Panc1 (cell line): Measurements from ENCODE around the gene POFUT1. TPM values are rescaled to one million over a fixed set of nuclear protein-coding genes. Genes with fewer than 3 reads are reported as not detected.
A peak's percentile ranks its signal among the peaks of the same experiment; 100 is the strongest.
"Not testable (repeated sequence)": the region's sequence is repeated elsewhere in the genome, so short reads cannot be mapped to it uniquely, and the experiment has no call there.

Source experiments
- ATAC-seq: fragments of 200-7000 bp; cut with Tn5 transposase; 2 replicates; pipeline ENCODE4 v1.9.1; 2020; ENCODE audit warnings: mild to moderate bottlenecking, moderate library complexity
- BruUV-seq: library from RNA; stranded (reverse); fragments of 400-500 nt; replicated peaks from 2 replicates; lab custom pipeline; 2021; lab: Mats Ljungman, UMichigan
- CTCF ChIA-PET: fragments of 300-600 bp; sonication (Branson Sonifier 250); formaldehyde crosslinking; loops from one replicate; lab custom pipeline; 2022; ENCODE audit warnings: antibody characterized with exemption; lab: Charles Lee
- POLR2A ChIA-PET: fragments of 300-600 bp; sonication (Branson Sonifier 250); formaldehyde crosslinking; loops from one replicate; lab custom pipeline; 2022; ENCODE audit warnings: antibody characterized with exemption; lab: Charles Lee
- DNase-seq: peaks from one replicate; pipeline ENCODE4 v3.0.0-alpha.2; 2010; ENCODE audit warnings: low read depth, low spot score
- H3K27ac ChIP-seq: 2 replicates; pipeline ENCODE4 v1.5.1; 2011; ENCODE audit warnings: mild to moderate bottlenecking, low read length, inconsistent platforms
- H3K27me3 ChIP-seq: fragments of 200-500 bp; sonication (Bioruptor generic); 2 replicates; pipeline ENCODE4 v1.6.0; 2014; ENCODE audit warnings: low read length, inconsistent platforms; ENCODE audit not compliant: control insufficient read depth, insufficient read depth
- H3K36me3 ChIP-seq: fragments of 200-500 bp; sonication (Bioruptor generic); 2 replicates; pipeline ENCODE4 v1.5.1; 2014; ENCODE audit warnings: inconsistent platforms, mild to moderate bottlenecking, low read length, moderate library complexity; ENCODE audit not compliant: control insufficient read depth, insufficient read depth
- H3K4me1 ChIP-seq: 2 replicates; pipeline ENCODE4 v1.5.1; 2011; ENCODE audit warnings: inconsistent platforms, mild to moderate bottlenecking, low read length, moderate library complexity; ENCODE audit not compliant: control insufficient read depth, insufficient read depth
- H3K4me3 ChIP-seq, 2 experiments: 2 replicates each; pipeline ENCODE4 v1.5.1; 2011 to 2012; ENCODE audit warnings: low read depth in 2 of 2, low read length in 2 of 2, mild to moderate bottlenecking in 2 of 2, inconsistent platforms in 1 of 2, moderate library complexity in 1 of 2
- H3K9me3 ChIP-seq: fragments of 200-500 bp; sonication (Bioruptor generic); 2 replicates; pipeline ENCODE4 v1.5.1; 2014; ENCODE audit warnings: low read depth, mild to moderate bottlenecking, inconsistent platforms, low read length, moderate library complexity; ENCODE audit not compliant: control insufficient read depth, insufficient read depth
- CTCF ChIP-seq: fragments of 450-650 bp; IDR thresholded peaks from 2 replicates; pipeline ENCODE4 v1.5.1; 2017; ENCODE audit warnings: mild to moderate bottlenecking
- POLR2AphosphoS5 ChIP-seq: IDR thresholded peaks from 2 replicates; pipeline ENCODE4 v1.6.1; 2012; ENCODE audit warnings: mild to moderate bottlenecking, low read depth, low read length, moderate library complexity
- REST ChIP-seq, 2 experiments: IDR thresholded peaks; 2 replicates each; pipeline ENCODE4 v1.6.1; 2011 to 2012; ENCODE audit warnings: low read depth in 2 of 2, control low read depth in 1 of 2, low read length in 1 of 2, mild to moderate bottlenecking in 1 of 2, moderate library complexity in 1 of 2; ENCODE audit not compliant: insufficient read depth in 1 of 2
- SIN3A ChIP-seq: IDR thresholded peaks from 2 replicates; pipeline ENCODE4 v1.6.1; 2012; ENCODE audit warnings: low read depth, mild to moderate bottlenecking, low read length, moderate library complexity, borderline replicate concordance; ENCODE audit not compliant: insufficient read depth
- TCF7L2 ChIP-seq: IDR thresholded peaks from 2 replicates; pipeline ENCODE4 v1.6.1; 2011; ENCODE audit warnings: mild to moderate bottlenecking, low read depth, low read length, inconsistent platforms
- in situ Hi-C: cut with HindIII; loops from 2 replicates; pipeline ENCODE4 v1.10.0; 2016; ENCODE audit warnings: low sequenced_read_pairs, low pct_unique_long_range_greater_than_20kb
- intact Hi-C: fragments of 100-400 bp; cut with micrococcal nuclease; formaldehyde crosslinking; loops from one replicate; pipeline ENCODE4 v1.10.0; 2022; ENCODE audit not compliant: unreplicated experiment
- total RNA-seq: library from RNA; stranded (reverse); gene quantifications from one replicate; pipeline ENCODE4 v1.2.1, GENCODE V29; 2021; ENCODE audit not compliant: unreplicated experiment

POFUT1 gene
- total RNA-seq, 1 experiment from 2014 or later: 138 TPM

GRCh38 chr20:32195581-32195980, 12.1 kb upstream of the POFUT1 start:
- TF ChIP-seq POLR2AphosphoS5 (no peak), REST (IDR thresholded peaks at IDR 0.05; ENCODE audit: insufficient read depth in 1 of 2, low read depth in 2 of 2, low read length in 1 of 2) (no peak), SIN3A (no peak), CTCF (no peak), TCF7L2 (no peak)
- ATAC-seq (no peak), DNase-seq (no peak)
- in situ Hi-C loops: no loop called here
- intact Hi-C loops: loop anchor here (10.0 kb wide), 1 partner anchor 561 kb away; the partner anchor contains the start of gene COX4I2
- H3K27ac ChIP-seq: no peak overlapping the region
- no TSS peak for BruUV-seq
- ChIA-PET CTCF (no interaction called here), POLR2A (no interaction called here)
- H3K4me1 ChIP-seq: peaks cover 7% of the 10 kb centered on the region; the same call in 1 of the 2 replicates
- no peaks in the 10 kb centered on the region for H3K27me3 ChIP-seq
- H3K4me3 ChIP-seq: no peak overlapping the region
- H3K36me3 ChIP-seq: peaks cover 31% of the 10 kb centered on the region
- no peaks in the 10 kb centered on the region for H3K9me3 ChIP-seq

GRCh38 chr20:32196613-32197012, 11.1 kb upstream of the POFUT1 start:
- H3K4me1 ChIP-seq, H3K9me3 ChIP-seq, POLR2A ChIA-PET, H3K4me3 ChIP-seq, H3K27me3 ChIP-seq, ATAC-seq, DNase-seq, in situ Hi-C loops, H3K27ac ChIP-seq, BruUV-seq: not testable (repeated sequence)
- peaks cover 36% of the 10 kb centered on the region for H3K36me3 ChIP-seq
- CTCF ChIA-PET: interaction anchor here (0.5 kb wide), 1 partner anchor 261 kb away, joined by 3 read pairs; no protein-coding TSS in a partner anchor
- intact Hi-C loops: loop anchor here (10.0 kb wide), 1 partner anchor 562 kb away; the partner anchor contains the start of gene COX4I2

GRCh38 chr20:32197136-32197535, 10.5 kb upstream of the POFUT1 start:
- peak; percentile 64; the same call in 1 of the 2 replicates for TF ChIP-seq CTCF
- DNase-seq, POLR2A ChIA-PET, H3K27ac ChIP-seq, H3K4me1 ChIP-seq, H3K4me3 ChIP-seq, H3K27me3 ChIP-seq, CTCF ChIA-PET, in situ Hi-C loops, ATAC-seq, BruUV-seq, H3K9me3 ChIP-seq: not testable (repeated sequence)
- peaks cover 37% of the 10 kb centered on the region for H3K36me3 ChIP-seq
- intact Hi-C loops: loop anchor here (10.0 kb wide), 1 partner anchor 562 kb away; the partner anchor contains the start of gene COX4I2
